SK-N-SH treated with all-trans-retinoic acid at 6 μM for 48 hours (cell line): ENCODE data around the gene AGAP3.

ENCODE experiments used
- ATAC-seq: fragments of 200-7000 bp; cut with Tn5 transposase; 3 replicates; pipeline ENCODE4 v1.9.1; 2020; ENCODE audit warnings: mild to moderate bottlenecking, moderate library complexity
- BACH2 ChIP-seq: fragments of 250-450 bp; sonication (Bioruptor Pico); IDR thresholded peaks from 2 replicates; pipeline ENCODE4 v1.9.0; 2021; ENCODE audit warnings: mild to moderate bottlenecking, borderline replicate concordance
- CREB5 ChIP-seq: fragments of 250-450 bp; sonication (Bioruptor Pico); IDR thresholded peaks from 2 replicates; pipeline ENCODE4 v1.5.1; 2020; ENCODE audit warnings: low read depth, mild to moderate bottlenecking, moderate library complexity
- CSDC2 ChIP-seq: fragments of 250-450 bp; sonication (Bioruptor Pico); IDR thresholded peaks from 2 replicates; pipeline ENCODE4 v1.5.0; 2020; ENCODE audit warnings: mild to moderate bottlenecking, moderate library complexity
- CSRNP3 ChIP-seq: fragments of 250-450 bp; sonication (Bioruptor Pico); IDR thresholded peaks from 2 replicates; pipeline ENCODE4 v1.5.1; 2021; ENCODE audit warnings: mild to moderate bottlenecking, moderate library complexity
- ESRRG ChIP-seq: fragments of 250-450 bp; sonication (Bioruptor Pico); IDR thresholded peaks from 2 replicates; pipeline ENCODE4 v1.6.1; 2021; ENCODE audit warnings: mild to moderate bottlenecking
- GLIS3 ChIP-seq: fragments of 250-450 bp; sonication (Bioruptor Pico); IDR thresholded peaks from 2 replicates; pipeline ENCODE4 v1.5.0; 2020; ENCODE audit warnings: mild to moderate bottlenecking, moderate library complexity
- ISL1 ChIP-seq: fragments of 250-450 bp; sonication (Bioruptor Pico); IDR thresholded peaks from 2 replicates; pipeline ENCODE4 v2.1.2; 2022; ENCODE audit warnings: mild to moderate bottlenecking, moderate library complexity
- OSR1 ChIP-seq: fragments of 250-450 bp; sonication (Bioruptor Pico); IDR thresholded peaks from 2 replicates; pipeline ENCODE4 v1.8.0; 2022; ENCODE audit warnings: moderate library complexity, mild to moderate bottlenecking, inconsistent platforms
- PATZ1 ChIP-seq: fragments of 250-450 bp; sonication (Bioruptor Pico); IDR thresholded peaks from 2 replicates; pipeline ENCODE4 v1.8.0; 2020; ENCODE audit warnings: mild to moderate bottlenecking, moderate library complexity, borderline replicate concordance
- POU6F1 ChIP-seq: fragments of 250-450 bp; sonication (Bioruptor Pico); IDR thresholded peaks from 2 replicates; pipeline ENCODE4 v1.8.0; 2021; ENCODE audit warnings: low read depth, mild to moderate bottlenecking, moderate library complexity, borderline replicate concordance
- PPARA ChIP-seq: fragments of 250-450 bp; sonication (Bioruptor Pico); IDR thresholded peaks from 2 replicates; pipeline ENCODE4 v1.5.0; 2020; ENCODE audit warnings: mild to moderate bottlenecking, borderline replicate concordance
- RARB ChIP-seq: fragments of 250-450 bp; sonication (Bioruptor Pico); IDR thresholded peaks from 2 replicates; pipeline ENCODE4 v1.8.0; 2021; ENCODE audit warnings: mild to moderate bottlenecking, moderate library complexity
- SNAI2 ChIP-seq: fragments of 250-450 bp; sonication (Bioruptor Pico); IDR thresholded peaks from 2 replicates; pipeline ENCODE4 v1.5.0; 2020; ENCODE audit warnings: mild to moderate bottlenecking, moderate library complexity
- TCF4 ChIP-seq: fragments of 250-450 bp; sonication (Bioruptor Pico); IDR thresholded peaks from 2 replicates; pipeline ENCODE4 v1.8.0; 2021; ENCODE audit warnings: mild to moderate bottlenecking, moderate library complexity, borderline replicate concordance
- TOX ChIP-seq: fragments of 250-450 bp; sonication (Bioruptor Pico); IDR thresholded peaks from 2 replicates; pipeline ENCODE4 v1.8.0; 2021; ENCODE audit warnings: mild to moderate bottlenecking, moderate library complexity, borderline replicate concordance
- TSHZ2 ChIP-seq: fragments of 250-450 bp; sonication (Bioruptor Pico); IDR thresholded peaks from 2 replicates; pipeline ENCODE4 v1.5.0; 2020; ENCODE audit warnings: mild to moderate bottlenecking, moderate library complexity
- ZC3H10 ChIP-seq: fragments of 250-450 bp; sonication (Bioruptor Pico); IDR thresholded peaks from 2 replicates; pipeline ENCODE4 v1.5.1; 2021; ENCODE audit warnings: mild to moderate bottlenecking, moderate library complexity
- ZFP3 ChIP-seq: fragments of 250-450 bp; sonication (Bioruptor Pico); IDR thresholded peaks from 2 replicates; pipeline ENCODE4 v1.5.0; 2020; ENCODE audit warnings: mild to moderate bottlenecking, moderate library complexity
- ZFP30 ChIP-seq: fragments of 450-650 bp; formaldehyde crosslinking; IDR thresholded peaks from 2 replicates; pipeline ENCODE4 v1.5.0; 2022; ENCODE audit warnings: mild to moderate bottlenecking, moderate library complexity
- ZNF565 ChIP-seq: fragments of 450-650 bp; formaldehyde crosslinking; conservative IDR thresholded peaks from 2 replicates; pipeline ENCODE4 v1.5.0; 2020; ENCODE audit warnings: low read depth, mild to moderate bottlenecking, moderate library complexity
- ZNF70 ChIP-seq: fragments of 450-650 bp; formaldehyde crosslinking; IDR thresholded peaks from 2 replicates; pipeline ENCODE4 v1.5.0; 2020; ENCODE audit warnings: mild to moderate bottlenecking, moderate library complexity

The AGAP3 gene

GRCh38 chr7:151146761-151147160, 60.5 kb downstream of the AGAP3 start:
- no peak for TF ChIP-seq OSR1 (CRISPR knock-in tag)
- TF ChIP-seq ZFP30 (CRISPR knock-in tag), result no peak
- TF ChIP-seq TCF4, result no peak
- no peak for TF ChIP-seq ISL1
- no peak for TF ChIP-seq RARB (CRISPR knock-in tag)
- no peak for TF ChIP-seq SNAI2
- no peak for TF ChIP-seq POU6F1 (CRISPR knock-in tag)
- no peak for TF ChIP-seq ESRRG
- no peak for TF ChIP-seq ZNF70 (CRISPR knock-in tag)
- TF ChIP-seq ZFP3, result no peak
- no peak for TF ChIP-seq PATZ1 (CRISPR knock-in tag)
- no peak for TF ChIP-seq PPARA (CRISPR knock-in tag)
- TF ChIP-seq BACH2 (CRISPR knock-in tag), result no peak
- TF ChIP-seq TSHZ2 (CRISPR knock-in tag), result no peak
- TF ChIP-seq TOX, result no peak
- ATAC-seq, result no peak; the same call in 2 of the 3 replicates

- no peak for ATAC-seq
- TF ChIP-seq ZC3H10 (no peak), TOX (no peak), ZNF565 (CRISPR knock-in tag) (no peak), PPARA (CRISPR knock-in tag) (no peak), POU6F1 (CRISPR knock-in tag) (no peak), CSDC2 (CRISPR knock-in tag) (no peak), ESRRG (no peak), CREB5 (CRISPR knock-in tag) (no peak), GLIS3 (CRISPR knock-in tag) (no peak), CSRNP3 (CRISPR knock-in tag) (no peak)
These were observed 62.3 kb downstream of the AGAP3 start for GRCh38 chr7:151148319-151149259.
